Keratinocyte (primary cell): ENCODE measurements around the gene CLDND2. TPM values are rescaled to one million over a fixed set of nuclear protein-coding genes. Genes with fewer than 3 reads are reported as not detected.

ENCODE experiments used
- DNase-seq: peaks from one replicate; pipeline ENCODE4 v3.0.0-alpha.2; 2011; ENCODE audit warnings: low read depth, missing footprints, low spot score
- FAIRE-seq: peaks from 2 replicates; lab custom pipeline; 2011; peaks lifted over from hg19 to GRCh38; lab: Jason Lieb, UNC
- H2AFZ ChIP-seq: 2 replicates; pipeline ENCODE4 v1.6.0; 2012; ENCODE audit warnings: low read length, control low read depth, inconsistent platforms; ENCODE audit not compliant: control insufficient read depth
- H3K27ac ChIP-seq: 2 replicates; pipeline ENCODE4 v1.5.1; 2011; ENCODE audit warnings: low read length; ENCODE audit not compliant: control insufficient read depth, insufficient read depth
- H3K27me3 ChIP-seq: 3 replicates; pipeline ENCODE4 v1.6.0; 2011; ENCODE audit warnings: low read length; ENCODE audit not compliant: control insufficient read depth, insufficient read depth; ENCODE audit errors: extremely low read depth
- H3K36me3 ChIP-seq, 2 experiments: 2 replicates in 1 of 2; 3 replicates in 1 of 2; pipeline ENCODE4 v1.5.1; 2011; ENCODE audit warnings: low read length in 2 of 2, mild to moderate bottlenecking in 1 of 2; ENCODE audit not compliant: control insufficient read depth in 2 of 2, insufficient read depth in 2 of 2; ENCODE audit errors: extremely low read depth in 1 of 2
- H3K4me1 ChIP-seq: 3 replicates; pipeline ENCODE4 v1.5.1; 2011; ENCODE audit warnings: low read length; ENCODE audit not compliant: control insufficient read depth, insufficient read depth; ENCODE audit errors: extremely low read depth
- H3K4me2 ChIP-seq: 3 replicates; pipeline ENCODE4 v1.6.0; 2011; ENCODE audit warnings: low read depth, low read length; ENCODE audit not compliant: control insufficient read depth, insufficient read depth; ENCODE audit errors: extremely low read depth
- H3K4me3 ChIP-seq, 3 experiments: fragments of 200-600 bp in 1 of 3; sonication (generic) in 1 of 3; 2 replicates in 2 of 3; 3 replicates in 1 of 3; pipeline ENCODE4 v1.5.1; 2011 to 2016; ENCODE audit warnings: low read length in 3 of 3, mild to moderate bottlenecking in 3 of 3, control low read depth in 2 of 3, inconsistent platforms in 1 of 3, low read depth in 1 of 3, mixed read lengths in 1 of 3, mixed run types in 1 of 3, moderate library complexity in 1 of 3; ENCODE audit not compliant: control insufficient read depth in 2 of 3, insufficient read depth in 2 of 3; ENCODE audit errors: extremely low read depth in 1 of 3
- H3K79me2 ChIP-seq: 2 replicates; pipeline ENCODE4 v1.6.0; 2012; ENCODE audit warnings: low read length; ENCODE audit not compliant: control insufficient read depth, insufficient read depth
- H3K9ac ChIP-seq: 3 replicates; pipeline ENCODE4 v1.6.0; 2011; ENCODE audit warnings: low read length; ENCODE audit not compliant: control insufficient read depth, insufficient read depth; ENCODE audit errors: extremely low read depth
- H3K9me1 ChIP-seq: 3 replicates; pipeline ENCODE4 v1.6.0; 2011; ENCODE audit warnings: low read length; ENCODE audit not compliant: control insufficient read depth, insufficient read depth; ENCODE audit errors: extremely low read depth
- H3K9me3 ChIP-seq: 2 replicates; pipeline ENCODE4 v1.5.1; 2012; ENCODE audit warnings: low read depth, low read length; ENCODE audit not compliant: control insufficient read depth
- H4K20me1 ChIP-seq: 3 replicates; pipeline ENCODE4 v1.6.0; 2011; ENCODE audit warnings: low read length; ENCODE audit not compliant: control insufficient read depth, insufficient read depth; ENCODE audit errors: extremely low read depth
- EZH2 ChIP-seq: IDR thresholded peaks from one replicate; pipeline ENCODE4 v1.6.1; 2012; ENCODE audit warnings: inconsistent platforms, mild to moderate bottlenecking, low read length, moderate library complexity
- dilution Hi-C: fragments of 300-500 bp; cut with MboI; formaldehyde crosslinking; loops from one replicate; pipeline ENCODE4 v1.7.0; 2020; ENCODE audit warnings: low sequenced_read_pairs; ENCODE audit not compliant: extremely low pct_ligation_motif_present
- polyA minus RNA-seq, 3 experiments: library from RNA; depleted of rRNA, polyadenylated mRNA; stranded (reverse); fragments of >200 nt; gene quantifications; 1 replicate in 1 of 3; 2 replicates in 1 of 3; 3 replicates in 1 of 3; pipeline ENCODE4 v1.2.3, GENCODE V29; 2011
- polyA plus RNA-seq, 5 experiments: library from polyadenylated mRNA; depleted of rRNA in 3 of 5; stranded (reverse) in 3 of 5; stranded (forward) in 1 of 5; unstranded in 1 of 5; fragments of >200 nt; gene quantifications; 1 replicate in 1 of 5; 2 replicates in 3 of 5; 3 replicates in 1 of 5; pipeline versions ENCODE4 v1.2.1 to v1.2.3, GENCODE V29; 2011 to 2012; ENCODE audit warnings: missing spikeins in 2 of 5, low read depth in 1 of 5, low replicate concordance in 1 of 5
- TF ChIP-seq, protein P1 (sequence below), 3 experiments: IDR thresholded peaks in 1 of 3; conservative IDR thresholded peaks in 1 of 3; optimal IDR thresholded peaks in 1 of 3; 2 replicates in 2 of 3; 3 replicates in 1 of 3; pipeline versions ENCODE3 to v1.5.1; 2011; ENCODE audit warnings: low read length in 3 of 3, mild to moderate bottlenecking in 3 of 3, moderate library complexity in 2 of 3, control low read depth in 1 of 3, inconsistent platforms in 1 of 3; ENCODE audit not compliant: insufficient read depth in 2 of 3; ENCODE audit errors: extremely low read depth in 1 of 3

CLDND2 gene, protein sequence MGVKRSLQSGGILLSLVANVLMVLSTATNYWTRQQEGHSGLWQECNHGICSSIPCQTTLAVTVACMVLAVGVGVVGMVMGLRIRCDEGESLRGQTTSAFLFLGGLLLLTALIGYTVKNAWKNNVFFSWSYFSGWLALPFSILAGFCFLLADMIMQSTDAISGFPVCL
- polyA plus RNA-seq: 0.37 to 1.1 TPM in 2 of 3 replicates, not detected in the other
- polyA plus RNA-seq (2011; ENCODE audit: low read depth): not detected
- not detected in 2 replicates for polyA plus RNA-seq (2011; cell fraction: cytosol; rRNA removed)
- polyA plus RNA-seq (2011; cell fraction: nucleus; rRNA removed): not detected in 2 replicates
- polyA plus RNA-seq (2012; ENCODE audit: low replicate concordance): 0.73 and 2.7 TPM in 2 replicates
- not detected in 3 replicates for polyA minus RNA-seq
- polyA minus RNA-seq (2011; cell fraction: cytosol; rRNA and poly(A)+ RNA removed): not detected
- not detected in 2 replicates for polyA minus RNA-seq (2011; cell fraction: nucleus; rRNA and poly(A)+ RNA removed)

GRCh38 chr19:51368366-51369282 is at the start of gene CLDND2:
Gene CLDND2 (minus strand): TSS chr19:51369003. CDS start chr19:51368577, 426 bp downstream.
- peak within 1 kb of the TSS; percentile 94 for H2AFZ ChIP-seq
- DNase-seq: no peak
- peak within 1 kb of the TSS; percentile 31 for H3K27ac ChIP-seq
- H3K9me3 ChIP-seq: no peaks in the 10 kb centered on the region
- no peaks in the 10 kb centered on the region for H3K9me1 ChIP-seq
- peak within 1 kb of the TSS; percentile 98 for H3K4me2 ChIP-seq
- H3K36me3 ChIP-seq: no peaks in the 10 kb centered on the region
- peak within 1 kb of the TSS; percentile 65 for H3K9ac ChIP-seq
- TF ChIP-seq EZH2: no peak
- TF ChIP-seq, protein P1, sequence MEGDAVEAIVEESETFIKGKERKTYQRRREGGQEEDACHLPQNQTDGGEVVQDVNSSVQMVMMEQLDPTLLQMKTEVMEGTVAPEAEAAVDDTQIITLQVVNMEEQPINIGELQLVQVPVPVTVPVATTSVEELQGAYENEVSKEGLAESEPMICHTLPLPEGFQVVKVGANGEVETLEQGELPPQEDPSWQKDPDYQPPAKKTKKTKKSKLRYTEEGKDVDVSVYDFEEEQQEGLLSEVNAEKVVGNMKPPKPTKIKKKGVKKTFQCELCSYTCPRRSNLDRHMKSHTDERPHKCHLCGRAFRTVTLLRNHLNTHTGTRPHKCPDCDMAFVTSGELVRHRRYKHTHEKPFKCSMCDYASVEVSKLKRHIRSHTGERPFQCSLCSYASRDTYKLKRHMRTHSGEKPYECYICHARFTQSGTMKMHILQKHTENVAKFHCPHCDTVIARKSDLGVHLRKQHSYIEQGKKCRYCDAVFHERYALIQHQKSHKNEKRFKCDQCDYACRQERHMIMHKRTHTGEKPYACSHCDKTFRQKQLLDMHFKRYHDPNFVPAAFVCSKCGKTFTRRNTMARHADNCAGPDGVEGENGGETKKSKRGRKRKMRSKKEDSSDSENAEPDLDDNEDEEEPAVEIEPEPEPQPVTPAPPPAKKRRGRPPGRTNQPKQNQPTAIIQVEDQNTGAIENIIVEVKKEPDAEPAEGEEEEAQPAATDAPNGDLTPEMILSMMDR (optimal IDR thresholded peaks at IDR 0.05 in 1 of 3, IDR thresholded peaks at IDR 0.05 in 1 of 3, conservative IDR thresholded peaks at IDR 0.05 in 1 of 3; ENCODE audit: extremely low read depth in 1 of 3, insufficient read depth in 2 of 3, low read length in 3 of 3): no peak
- H3K4me3 ChIP-seq: peak within 1 kb of the TSS; percentile 54 to 90 (median 88)
- peaks cover 11% of the 10 kb centered on the region for H3K79me2 ChIP-seq
- H3K4me1 ChIP-seq: peaks cover 17% of the 10 kb centered on the region
- peaks cover 3% of the 10 kb centered on the region for H4K20me1 ChIP-seq
- FAIRE-seq: no peak
- dilution Hi-C loops: no loop called here
- no peaks in the 10 kb centered on the region for H3K27me3 ChIP-seq

- no peak for FAIRE-seq
- Histone ChIP-seq H3K9ac (no peak overlapping the region), H3K36me3 (no peaks in the 10 kb centered on the region), H3K9me1 (no peaks in the 10 kb centered on the region), H3K27me3 (no peaks in the 10 kb centered on the region), H3K4me1 (no peaks in the 10 kb centered on the region), H3K4me2 (no peak overlapping the region), H3K79me2 (no peaks in the 10 kb centered on the region), H3K4me3 (no peak overlapping the region), H3K27ac (no peak overlapping the region), H2AFZ (no peak overlapping the region), H4K20me1 (no peaks in the 10 kb centered on the region), H3K9me3 (no peaks in the 10 kb centered on the region)
- dilution Hi-C loops: no loop called here
- DNase-seq: no peak
- no peak for TF ChIP-seq EZH2
- TF ChIP-seq, protein P1 (optimal IDR thresholded peaks at IDR 0.05 in 1 of 3, IDR thresholded peaks at IDR 0.05 in 1 of 3, conservative IDR thresholded peaks at IDR 0.05 in 1 of 3; ENCODE audit: extremely low read depth in 1 of 3, insufficient read depth in 2 of 3, low read length in 3 of 3): no peak
Observed at GRCh38 chr19:51417810-51418157, 49.0 kb upstream of the CLDND2 start.
